ENCODE data around the gene OR51B2.
"Not testable (repeated sequence)": the region's sequence is repeated elsewhere in the genome, so short reads cannot be mapped to it uniquely, and the experiment has no call there.

The OR51B2 gene, protein sequence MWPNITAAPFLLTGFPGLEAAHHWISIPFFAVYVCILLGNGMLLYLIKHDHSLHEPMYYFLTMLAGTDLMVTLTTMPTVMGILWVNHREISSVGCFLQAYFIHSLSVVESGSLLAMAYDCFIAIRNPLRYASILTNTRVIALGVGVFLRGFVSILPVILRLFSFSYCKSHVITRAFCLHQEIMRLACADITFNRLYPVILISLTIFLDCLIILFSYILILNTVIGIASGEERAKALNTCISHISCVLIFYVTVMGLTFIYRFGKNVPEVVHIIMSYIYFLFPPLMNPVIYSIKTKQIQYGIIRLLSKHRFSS

GRCh38 chr11:5324197-5324596 lies at the start of gene OR51B2:
OR51B2 (minus strand) TSS chr11:5324297; CDS start chr11:5324297, 0 bp downstream.
- no peak for DNase-seq

- DNase-seq = no peak
These were observed 45.7 kb upstream of the OR51B2 start for GRCh38 chr11:5369789-5370188.

DNA sequence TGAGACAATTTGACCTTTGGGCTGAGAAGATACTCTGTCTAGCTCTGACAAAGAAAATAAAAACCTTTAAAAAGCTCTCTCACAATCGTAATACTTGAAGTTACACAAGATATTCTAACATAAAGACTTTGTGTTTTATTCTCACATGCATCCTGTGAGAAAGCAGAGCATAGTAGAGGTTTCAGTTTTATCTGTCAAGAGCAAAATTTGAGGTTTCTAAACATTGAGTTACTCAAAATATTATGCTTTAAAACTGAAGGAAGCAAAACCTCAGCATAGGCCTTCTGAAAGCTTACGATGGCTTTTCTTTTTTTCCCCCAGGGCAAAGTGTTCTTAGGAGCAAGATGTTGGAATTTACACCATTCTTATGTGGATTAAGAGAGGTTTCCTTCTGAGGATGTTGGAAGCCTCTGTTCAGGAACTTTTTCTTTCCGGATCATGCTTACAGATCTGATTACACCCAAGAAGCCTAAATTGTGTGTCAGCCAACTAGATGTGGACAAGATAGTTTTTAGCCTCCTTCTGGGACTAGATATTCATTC lies 44.5 kb upstream of the OR51B2 start:
- no peak for DNase-seq

DNA sequence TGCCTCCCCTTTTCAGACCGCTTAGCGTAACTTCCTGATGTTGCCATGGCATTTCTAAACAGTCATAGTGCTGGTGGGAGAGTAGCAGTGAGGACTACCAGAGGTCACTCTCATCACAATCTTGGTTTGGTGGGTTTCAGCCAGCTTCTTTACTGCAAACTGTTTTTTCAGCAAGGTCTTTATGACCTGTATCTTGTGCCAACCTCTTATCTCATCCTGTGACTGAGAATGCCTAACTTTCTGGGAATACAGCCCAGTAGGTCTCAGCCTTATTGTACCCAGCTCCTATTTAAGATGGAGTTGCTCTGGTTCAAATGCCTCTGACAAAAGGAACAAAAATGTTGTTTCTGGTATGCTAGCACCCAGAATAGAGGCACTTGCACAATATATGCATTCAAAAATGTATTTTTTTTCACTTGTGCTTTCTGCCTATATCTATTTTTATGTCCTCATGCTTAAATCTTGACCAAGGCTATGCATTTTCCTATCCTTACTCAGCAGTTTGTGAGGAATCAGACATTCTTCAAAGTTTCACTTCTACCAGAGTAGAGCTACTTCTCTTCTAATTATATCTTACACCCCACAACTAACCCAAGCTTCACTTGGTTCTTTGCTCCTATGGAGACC lies 43.5 kb upstream of the OR51B2 start:
- no peak for DNase-seq

DNA sequence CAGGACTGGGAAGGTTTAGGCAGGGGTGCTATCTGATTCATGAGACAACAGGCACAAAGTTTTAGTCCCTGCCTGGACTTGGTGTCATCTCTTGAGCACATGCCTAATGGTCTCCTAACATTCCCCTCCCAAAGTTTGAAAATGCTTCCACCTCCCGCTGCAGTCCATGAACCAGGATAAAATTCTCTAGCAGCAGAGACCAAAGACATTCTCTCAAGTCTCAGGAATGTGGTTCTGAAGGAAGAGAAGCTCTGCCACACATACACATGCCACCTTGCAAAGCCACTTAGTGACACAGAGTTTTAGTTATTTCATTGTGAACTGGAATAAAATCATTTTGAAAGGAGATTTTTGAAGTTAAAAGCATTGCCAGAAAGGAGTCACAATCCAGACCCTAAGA lies 42.8 kb upstream of the OR51B2 start:
- DNase-seq = no peak

- not testable (repeated sequence) for DNase-seq
These were observed 42.3 kb upstream of the OR51B2 start for GRCh38 chr11:5366365-5366764.

DNA sequence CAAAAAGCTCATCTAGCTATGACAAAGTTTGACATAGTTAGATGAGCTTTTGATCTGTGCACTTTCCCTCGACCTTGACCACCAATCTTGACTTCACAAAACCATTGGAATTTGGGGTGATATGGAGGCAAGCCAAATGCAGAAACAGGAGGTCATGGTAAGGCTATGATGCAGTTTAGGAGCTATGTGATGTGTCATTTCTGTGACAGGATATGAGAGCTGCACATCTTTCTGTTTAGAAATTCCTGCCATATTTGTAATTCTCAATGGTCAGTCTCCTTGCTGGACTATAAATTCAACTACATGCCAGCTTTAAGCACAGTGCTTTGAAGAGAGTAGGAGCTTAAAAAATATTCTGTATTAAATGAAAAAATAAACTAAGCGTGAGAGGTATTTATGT lies 40.1 kb upstream of the OR51B2 start:
- DNase-seq = no peak

DNA sequence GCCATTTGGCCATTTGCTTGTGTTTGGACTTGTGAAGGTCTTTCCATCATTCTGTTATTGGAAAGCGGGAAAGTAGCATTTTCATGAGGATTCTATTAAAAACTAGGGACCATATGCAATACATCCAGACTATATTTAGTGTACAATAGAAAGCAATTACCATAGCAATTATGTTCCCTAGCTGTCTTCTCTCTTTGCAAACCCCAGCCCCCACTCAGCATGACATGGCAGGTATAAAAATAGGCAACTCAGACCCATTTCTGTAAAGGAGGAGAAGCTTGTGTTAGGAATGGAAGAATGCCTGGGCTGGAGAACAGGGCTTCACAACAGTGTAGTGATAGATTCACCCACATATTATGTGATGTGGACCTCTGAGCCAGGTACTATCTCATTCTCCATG lies 39.6 kb upstream of the OR51B2 start:
- DNase-seq = no peak

DNA sequence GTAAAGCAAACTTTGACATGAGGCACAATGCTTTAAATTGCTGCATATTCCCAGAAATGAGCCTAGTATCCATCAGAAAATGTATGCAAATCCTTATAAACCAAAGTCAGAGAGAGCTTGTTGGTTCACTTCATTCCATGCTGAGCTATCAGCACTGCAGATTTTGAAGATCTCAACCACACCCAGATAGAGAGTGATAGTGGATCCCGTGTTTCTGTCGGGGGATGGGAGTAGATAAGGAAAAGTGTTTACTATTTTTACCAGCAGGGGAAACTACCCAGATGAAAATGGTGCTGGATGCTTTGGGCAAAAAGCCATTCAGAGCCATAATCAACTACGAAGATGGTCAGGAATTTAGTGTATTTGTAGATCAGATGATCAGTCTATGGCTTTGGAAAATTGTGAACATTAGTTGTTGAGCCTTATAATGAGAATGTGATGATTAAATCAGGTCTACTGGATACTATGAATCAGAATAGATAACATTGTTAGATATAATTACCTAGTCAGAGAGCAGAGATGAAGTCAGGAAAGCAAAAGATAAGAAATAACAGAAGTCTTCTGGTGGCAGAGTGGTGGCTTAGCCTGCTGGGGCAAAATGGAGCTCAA lies 38.0 kb upstream of the OR51B2 start:
- no peak for DNase-seq

- DNase-seq = not testable (repeated sequence)
These were observed 31.9 kb upstream of the OR51B2 start for GRCh38 chr11:5356031-5356430.

DNA sequence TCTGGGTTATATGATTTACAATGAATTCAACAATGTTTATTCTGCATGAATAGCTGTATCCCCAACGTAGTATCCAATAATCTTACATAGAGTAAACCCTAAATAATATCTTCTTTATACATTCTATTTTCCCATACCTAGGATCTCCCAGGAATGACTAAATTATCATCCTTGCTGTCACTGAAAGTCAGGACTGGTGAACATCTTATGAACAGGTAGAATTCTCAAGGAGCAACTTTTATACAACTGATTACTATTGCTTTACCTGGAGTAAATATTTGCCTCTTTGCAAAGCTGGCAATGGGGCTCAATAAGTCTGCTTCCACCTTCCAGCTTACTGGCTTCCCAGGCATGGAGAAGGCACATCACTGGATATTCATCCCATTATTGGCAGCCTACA lies 27.1 kb upstream of the OR51B2 start, which contains the start of gene OR51B6:
OR51B6 (plus strand) TSS at position 301 of the 400 bp plus-strand sequence; CDS start at position 301, 0 bp downstream.
- no peak for DNase-seq

- DNase-seq = no peak
These were observed 25.5 kb upstream of the OR51B2 start for GRCh38 chr11:5349550-5349949.

GRCh38 chr11:5348551-5349194 lies 24.6 kb upstream of the OR51B2 start:
- DNase-seq = no peak

- DNase-seq = no peak
These were observed 21.7 kb upstream of the OR51B2 start for GRCh38 chr11:5345831-5346230.

- no peak for DNase-seq
These were observed 19.6 kb upstream of the OR51B2 start, which contains the start of gene OR51B5 for GRCh38 chr11:5343474-5344335. OR51B5 (minus strand) TSS chr11:5343524; CDS start chr11:5343524, 0 bp downstream.

- no peak for DNase-seq
These were observed 15.8 kb upstream of the OR51B2 start for GRCh38 chr11:5339771-5340322.

DNA sequence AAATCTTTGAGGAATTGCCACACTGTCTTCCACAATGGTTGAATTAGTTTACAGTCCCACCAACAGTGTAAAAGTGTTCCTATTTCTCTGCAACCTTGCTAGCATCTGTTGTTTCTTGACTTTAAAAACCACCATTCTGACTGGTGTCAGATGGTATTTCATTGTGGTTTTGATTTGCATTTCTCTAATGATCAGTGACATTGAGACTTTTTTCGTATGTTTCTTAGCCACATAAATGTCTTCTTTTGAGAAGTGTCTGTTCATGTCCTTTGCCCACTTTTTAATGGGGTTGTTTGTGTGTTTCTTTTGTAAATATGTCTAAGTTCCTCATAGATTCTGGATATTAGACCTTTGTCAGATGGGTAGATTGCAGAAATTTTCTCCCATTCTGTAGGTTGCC lies 13.2 kb upstream of the OR51B2 start:
- DNase-seq = not testable (repeated sequence)

DNA sequence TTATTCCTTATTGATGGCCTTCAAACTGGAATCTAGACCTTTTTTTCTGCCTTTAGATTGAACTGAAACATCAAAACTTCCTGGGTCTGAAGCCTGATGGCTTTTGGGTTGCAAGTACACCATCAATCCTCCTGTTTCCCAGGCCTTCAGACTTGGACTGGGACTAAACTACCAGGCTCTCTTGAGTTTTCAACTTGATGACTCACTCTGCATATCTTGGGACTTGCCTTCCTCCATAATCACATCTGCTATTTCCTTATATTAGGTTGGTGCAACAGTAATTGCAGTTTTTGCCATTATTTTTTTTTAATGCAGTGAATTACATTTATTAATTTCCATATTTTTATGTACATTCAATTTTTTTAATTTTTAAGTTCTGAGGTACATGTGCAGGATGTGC lies 12.2 kb upstream of the OR51B2 start:
- no peak for DNase-seq

DNA sequence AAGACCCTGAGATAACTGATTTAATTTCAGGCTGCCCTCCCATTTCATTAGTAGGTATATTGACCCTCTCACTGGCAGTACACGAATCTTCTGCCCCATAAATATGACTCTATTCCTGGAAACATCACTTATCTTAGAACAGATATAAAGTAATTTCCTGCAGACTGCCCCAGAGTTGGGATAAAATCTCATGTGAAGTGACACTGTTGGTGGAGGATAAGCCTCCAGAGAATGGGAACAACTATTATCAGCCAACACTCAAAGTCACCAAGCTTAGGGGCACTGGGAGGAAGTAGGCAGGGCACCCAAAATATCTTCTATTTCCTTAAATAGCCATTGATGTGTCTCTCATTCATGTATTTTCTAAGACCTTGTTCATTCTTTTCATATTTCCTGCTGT lies 11.1 kb upstream of the OR51B2 start:
- no peak for DNase-seq

GRCh38 chr11:5317292-5317691 lies 6.8 kb downstream of the OR51B2 start:
- no peak for DNase-seq

DNA sequence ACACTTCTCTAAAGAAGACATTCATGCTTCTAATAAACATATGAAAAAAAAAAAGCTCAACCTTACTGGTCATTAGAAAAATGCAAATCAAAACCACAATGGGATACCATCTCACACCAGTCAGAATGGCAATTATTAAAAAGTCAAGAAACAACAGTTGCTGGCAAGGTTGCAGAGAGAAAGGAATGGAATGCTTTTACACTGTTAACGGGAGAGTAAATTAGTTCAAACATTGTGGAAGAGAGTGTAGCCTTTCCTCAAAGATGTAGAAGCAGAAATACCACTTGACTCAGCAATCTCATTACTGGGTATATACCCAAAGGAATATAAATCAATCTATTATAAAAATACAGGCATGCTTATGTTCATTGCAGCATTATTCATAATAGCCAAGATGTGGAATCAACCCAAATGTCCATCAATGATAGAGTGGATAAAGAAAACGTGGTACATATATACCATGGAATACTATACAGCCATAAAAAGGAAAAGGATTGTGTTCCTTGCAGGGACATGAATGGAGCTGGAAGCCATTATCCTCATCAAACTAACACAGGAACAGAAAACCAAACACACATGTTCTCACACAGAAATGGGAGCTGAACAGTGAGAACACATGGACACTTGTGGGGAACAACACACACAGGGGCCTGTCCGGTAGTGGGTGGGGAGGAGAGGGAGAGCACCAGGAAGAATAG lies 10.6 kb downstream of the OR51B2 start:
- not testable (repeated sequence) for DNase-seq

Measured in stimulated activated CD4-positive, alpha-beta T cell treated with anti-CD3 and anti-CD28 coated beads, Interleukin-4, amount 100 ng/mL, for 24 hours (primary cell).